Subcutaneous abdominal adipose tissue (tissue), 5 donors: ENCODE results near the gene RBM42.
"Not testable (repeated sequence)": the region's sequence is repeated elsewhere in the genome, so short reads cannot be mapped to it uniquely, and the experiment has no call there.

ENCODE experiments used
- H3K27ac ChIP-seq: one replicate; pipeline ENCODE4 v1.7.0; 2013; ENCODE audit warnings: low read depth, mild to moderate bottlenecking, inconsistent platforms, low read length, moderate library complexity
- H3K27me3 ChIP-seq, 5 donors: one replicate each; pipeline ENCODE4 v1.7.0; 2013; ENCODE audit warnings: low read length in 5 of 5, inconsistent platforms in 1 of 5; ENCODE audit not compliant: control insufficient read depth in 5 of 5, insufficient read depth in 4 of 5
- H3K36me3 ChIP-seq, 5 donors: one replicate each; pipeline ENCODE4 v1.7.0; 2013; ENCODE audit warnings: low read length in 5 of 5; ENCODE audit not compliant: control insufficient read depth in 5 of 5, insufficient read depth in 5 of 5
- H3K4me1 ChIP-seq, 5 donors: one replicate each; pipeline ENCODE4 v1.7.0; 2013; ENCODE audit warnings: low read length in 5 of 5, mild to moderate bottlenecking in 3 of 5, moderate library complexity in 1 of 5; ENCODE audit not compliant: control insufficient read depth in 5 of 5, insufficient read depth in 5 of 5
- H3K4me3 ChIP-seq, 5 donors: one replicate each; pipeline ENCODE4 v1.7.0; 2013; ENCODE audit warnings: low read length in 5 of 5, low read depth in 1 of 5
- H3K9ac ChIP-seq, 5 donors: one replicate each; pipeline ENCODE4 v1.7.0; 2013; ENCODE audit warnings: low read length in 5 of 5, mild to moderate bottlenecking in 4 of 5, moderate library complexity in 3 of 5
- H3K9me3 ChIP-seq, 5 donors: one replicate each; pipeline ENCODE4 v1.7.0; 2013; ENCODE audit warnings: low read length in 5 of 5; ENCODE audit not compliant: control insufficient read depth in 5 of 5
- donor health status: healthy.
- donor health status: healthy.
- donor health status: healthy.
- donor health status: healthy.
- donor health status: healthy.

Gene RBM42

GRCh38 chr19:35628565-35629331 lies at the start of gene RBM42:
Gene RBM42, plus strand, starts transcription at chr19:35629036. Its CDS starts 118 bp downstream, at chr19:35629154.
- H3K4me3 ChIP-seq: peak within 1 kb of the TSS; percentile 91 to 97 (median 95)
- peak within 1 kb of the TSS; percentile 81 to 99 (median 98) for H3K9ac ChIP-seq
- peak within 1 kb of the TSS; percentile 90 for H3K27ac ChIP-seq
- H3K27me3 ChIP-seq: no peaks in the 10 kb centered on the region
- peaks cover 2 to 23% (median 16%) of the 10 kb centered on the region in 5 donors for H3K4me1 ChIP-seq
- no peaks in the 10 kb centered on the region for H3K9me3 ChIP-seq
- H3K36me3 ChIP-seq: peaks cover 3 to 36% (median 34%) of the 10 kb centered on the region in 5 donors

GRCh38 chr19:35582760-35583159 lies 46.1 kb upstream of the RBM42 start:
- H3K36me3 ChIP-seq: no peaks in the 10 kb centered on the region
- H3K4me3 ChIP-seq: no peak overlapping the region
- no peaks in the 10 kb centered on the region for H3K4me1 ChIP-seq
- no peak overlapping the region for H3K9ac ChIP-seq
- H3K9me3 ChIP-seq: peaks cover 0 to 3% (median 0%) of the 10 kb centered on the region in 5 donors
- no peak overlapping the region for H3K27ac ChIP-seq
- H3K27me3 ChIP-seq: peaks cover 3 to 15% (median 13%) of the 10 kb centered on the region in 5 donors

DNA sequence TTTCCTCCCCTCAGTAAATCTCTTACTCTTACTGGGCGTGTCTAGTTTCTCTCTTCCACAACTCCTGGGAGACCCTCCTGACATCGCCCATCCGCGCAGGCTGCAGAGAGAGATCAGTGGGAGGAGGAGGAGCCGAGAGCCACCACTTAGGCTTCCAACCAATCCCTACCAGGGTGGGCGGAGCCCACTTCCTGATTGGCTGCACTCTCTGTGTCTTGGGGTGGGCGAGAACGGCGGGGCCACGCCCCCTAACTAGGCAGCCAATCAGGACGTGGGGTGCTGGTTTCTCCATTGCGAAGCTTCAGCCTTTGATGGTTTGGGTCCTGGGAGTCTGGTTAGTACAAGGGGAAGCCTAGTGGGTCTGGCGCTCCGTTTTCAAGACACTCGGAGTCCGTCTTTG lies 43.0 kb upstream of the RBM42 start, which contains the start of gene PMIS2:
TSS of gene PMIS2 (plus strand) at position 326 of the 400 bp plus-strand sequence. CDS start 87 bp downstream, outside the sequence.
- no peaks in the 10 kb centered on the region for H3K4me1 ChIP-seq
- no peaks in the 10 kb centered on the region for H3K36me3 ChIP-seq
- peaks cover 3 to 15% (median 10%) of the 10 kb centered on the region in 5 donors for H3K27me3 ChIP-seq
- peaks cover 0 to 3% (median 0%) of the 10 kb centered on the region in 5 donors for H3K9me3 ChIP-seq
- no peak within 1 kb of the TSS for H3K9ac ChIP-seq
- H3K27ac ChIP-seq: no peak within 1 kb of the TSS
- H3K4me3 ChIP-seq: no peak within 1 kb of the TSS

DNA sequence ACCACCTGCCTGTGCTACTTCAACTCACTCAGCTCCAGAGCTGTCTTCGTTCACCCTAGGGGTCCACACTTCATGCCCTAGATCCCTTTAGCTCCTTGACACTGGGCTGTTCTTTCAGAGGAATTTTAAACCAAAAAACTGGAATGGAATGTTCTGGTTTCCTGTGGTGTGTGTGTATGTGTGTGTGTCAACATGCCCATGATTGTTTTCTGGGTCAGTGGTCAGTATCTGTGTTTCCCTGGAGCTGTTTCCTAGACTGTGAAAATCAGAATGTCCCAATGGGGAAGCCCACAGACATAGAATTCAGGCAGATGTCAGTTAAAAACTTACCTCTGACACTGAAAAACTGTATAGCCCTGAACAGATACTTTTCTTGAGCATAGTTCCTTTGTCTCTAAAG lies 41.5 kb upstream of the RBM42 start:
- H3K9ac ChIP-seq: no peak overlapping the region
- H3K9me3 ChIP-seq: no peaks in the 10 kb centered on the region
- no peaks in the 10 kb centered on the region for H3K36me3 ChIP-seq
- peaks cover 3 to 15% (median 12%) of the 10 kb centered on the region in 5 donors for H3K27me3 ChIP-seq
- H3K4me3 ChIP-seq: no peak overlapping the region
- no peak overlapping the region for H3K27ac ChIP-seq
- no peaks in the 10 kb centered on the region for H3K4me1 ChIP-seq

DNA sequence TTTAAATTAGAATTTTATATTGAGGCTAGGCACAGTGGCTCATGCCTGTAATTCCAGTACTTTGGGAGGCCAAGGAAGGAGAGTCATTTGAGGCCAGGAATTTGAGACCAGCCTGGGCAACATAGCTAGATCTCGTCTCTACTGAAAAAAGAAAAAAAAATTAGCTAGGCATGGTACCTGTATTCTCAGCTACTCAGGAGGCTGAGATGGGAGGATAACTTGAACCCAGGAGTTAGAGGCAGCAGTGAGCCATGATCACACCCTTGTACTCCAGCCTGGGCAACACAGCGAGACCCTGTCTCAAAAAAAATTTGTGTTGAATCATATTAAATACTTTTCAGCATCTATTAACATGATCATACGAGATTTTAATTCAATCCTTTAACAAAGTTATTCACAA lies 38.0 kb upstream of the RBM42 start:
- H3K4me1 ChIP-seq: no peaks in the 10 kb centered on the region
- H3K4me3 ChIP-seq: no peak overlapping the region
- no peak overlapping the region for H3K9ac ChIP-seq
- H3K27me3 ChIP-seq: peaks cover 0 to 6% (median 6%) of the 10 kb centered on the region in 5 donors
- no peak overlapping the region for H3K27ac ChIP-seq
- H3K36me3 ChIP-seq: no peaks in the 10 kb centered on the region
- no peaks in the 10 kb centered on the region for H3K9me3 ChIP-seq

GRCh38 chr19:35592226-35592625 lies 36.6 kb upstream of the RBM42 start:
- no peak overlapping the region for H3K4me3 ChIP-seq
- no peaks in the 10 kb centered on the region for H3K9me3 ChIP-seq
- no peak overlapping the region for H3K9ac ChIP-seq
- no peak overlapping the region for H3K27ac ChIP-seq
- no peaks in the 10 kb centered on the region for H3K4me1 ChIP-seq
- no peaks in the 10 kb centered on the region for H3K36me3 ChIP-seq
- H3K27me3 ChIP-seq: peaks cover 0 to 5% (median 3%) of the 10 kb centered on the region in 5 donors

GRCh38 chr19:35595026-35595425 lies 33.8 kb upstream of the RBM42 start:
- H3K36me3 ChIP-seq, H3K4me1 ChIP-seq, H3K27ac ChIP-seq, H3K4me3 ChIP-seq, H3K9ac ChIP-seq, H3K9me3 ChIP-seq, H3K27me3 ChIP-seq: not testable (repeated sequence)

GRCh38 chr19:35595928-35596327 lies 32.9 kb upstream of the RBM42 start:
- no peak overlapping the region for H3K4me3 ChIP-seq
- H3K9me3 ChIP-seq: no peaks in the 10 kb centered on the region
- no peak overlapping the region for H3K27ac ChIP-seq
- no peak overlapping the region for H3K9ac ChIP-seq
- H3K36me3 ChIP-seq: no peaks in the 10 kb centered on the region
- peaks cover 0 to 5% (median 3%) of the 10 kb centered on the region in 5 donors for H3K27me3 ChIP-seq
- no peaks in the 10 kb centered on the region for H3K4me1 ChIP-seq

GRCh38 chr19:35596366-35596999 lies 32.4 kb upstream of the RBM42 start:
- Histone ChIP-seq H3K9ac (no peak overlapping the region), H3K9me3 (no peaks in the 10 kb centered on the region)

DNA sequence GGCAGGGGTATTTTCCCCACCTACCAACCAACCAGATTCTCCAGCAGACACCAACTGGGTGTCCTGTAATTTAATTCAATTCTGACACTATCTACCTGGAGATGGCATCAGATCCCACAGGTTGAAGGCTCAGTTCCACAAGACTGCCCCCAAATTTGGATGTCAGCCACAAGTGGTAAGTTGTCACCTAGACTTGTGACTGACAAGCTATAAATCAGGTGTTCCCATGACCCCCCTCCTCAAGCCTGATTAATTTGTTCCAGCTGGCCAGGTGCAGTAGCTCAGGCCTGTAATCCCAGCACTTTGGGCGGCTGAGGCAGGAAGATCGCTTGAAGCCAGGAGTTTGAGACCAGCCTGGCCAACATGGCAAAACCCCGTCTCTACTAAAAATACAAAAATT lies 26.9 kb upstream of the RBM42 start:
- Histone ChIP-seq H3K27ac (no peak overlapping the region), H3K4me3 (no peak overlapping the region), H3K9ac (no peak overlapping the region), H3K36me3 (no peaks in the 10 kb centered on the region), H3K27me3 (peaks cover 0 to 2% (median 0%) of the 10 kb centered on the region in 5 donors), H3K4me1 (no peaks in the 10 kb centered on the region), H3K9me3 (peaks cover 0 to 6% (median 0%) of the 10 kb centered on the region in 5 donors)

More at GRCh38 chr19:35596366-35596999, 32.4 kb upstream of the RBM42 start:
- H3K4me1 ChIP-seq: no peaks in the 10 kb centered on the region
- peaks cover 0 to 5% (median 3%) of the 10 kb centered on the region in 5 donors for H3K27me3 ChIP-seq
- H3K27ac ChIP-seq: no peak overlapping the region
- H3K36me3 ChIP-seq: no peaks in the 10 kb centered on the region
- no peak overlapping the region for H3K4me3 ChIP-seq
